ENCODE measurements around the gene VPS13D.

- no peak for TF ChIP-seq CTCF (conservative IDR thresholded peaks at IDR 0.05 in 1 of 2, IDR thresholded peaks at IDR 0.05 in 1 of 2; ENCODE audit: extremely low read depth in 1 of 2, insufficient read depth in 1 of 2, low read depth in 1 of 2, low read length in 2 of 2)
- TF ChIP-seq EZH2 (IDR thresholded peaks at IDR 0.05; ENCODE audit: borderline replicate concordance, low read length), result no peak
These were observed 300.8 kb downstream of the VPS13D start for GRCh38 chr1:12530462-12531178.

Measured in mammary epithelial cell (primary cell).